Melanocyte of skin (primary cell): ENCODE data around the gene SUMO1. TPM values are rescaled to one million over a fixed set of nuclear protein-coding genes. Genes with fewer than 3 reads are reported as not detected.

Experiments used
- small RNA-seq, 2 donors: library from RNA; depleted of rRNA; stranded (forward); fragments of <200 nt; gene quantifications; one replicate each; pipeline ENCODE3, GENCODE V24; 2012
- total RNA-seq, 2 donors: library from RNA; depleted of rRNA; stranded (reverse); fragments of >200 nt; gene quantifications; 2 replicates each; pipeline ENCODE4 v1.2.3, GENCODE V29; 2012

The SUMO1 gene
- total RNA-seq = 100 to 1,000 TPM in 1 of 2 donors, 10 to 100 TPM in 1; 73.0 to 103 TPM

DNA sequence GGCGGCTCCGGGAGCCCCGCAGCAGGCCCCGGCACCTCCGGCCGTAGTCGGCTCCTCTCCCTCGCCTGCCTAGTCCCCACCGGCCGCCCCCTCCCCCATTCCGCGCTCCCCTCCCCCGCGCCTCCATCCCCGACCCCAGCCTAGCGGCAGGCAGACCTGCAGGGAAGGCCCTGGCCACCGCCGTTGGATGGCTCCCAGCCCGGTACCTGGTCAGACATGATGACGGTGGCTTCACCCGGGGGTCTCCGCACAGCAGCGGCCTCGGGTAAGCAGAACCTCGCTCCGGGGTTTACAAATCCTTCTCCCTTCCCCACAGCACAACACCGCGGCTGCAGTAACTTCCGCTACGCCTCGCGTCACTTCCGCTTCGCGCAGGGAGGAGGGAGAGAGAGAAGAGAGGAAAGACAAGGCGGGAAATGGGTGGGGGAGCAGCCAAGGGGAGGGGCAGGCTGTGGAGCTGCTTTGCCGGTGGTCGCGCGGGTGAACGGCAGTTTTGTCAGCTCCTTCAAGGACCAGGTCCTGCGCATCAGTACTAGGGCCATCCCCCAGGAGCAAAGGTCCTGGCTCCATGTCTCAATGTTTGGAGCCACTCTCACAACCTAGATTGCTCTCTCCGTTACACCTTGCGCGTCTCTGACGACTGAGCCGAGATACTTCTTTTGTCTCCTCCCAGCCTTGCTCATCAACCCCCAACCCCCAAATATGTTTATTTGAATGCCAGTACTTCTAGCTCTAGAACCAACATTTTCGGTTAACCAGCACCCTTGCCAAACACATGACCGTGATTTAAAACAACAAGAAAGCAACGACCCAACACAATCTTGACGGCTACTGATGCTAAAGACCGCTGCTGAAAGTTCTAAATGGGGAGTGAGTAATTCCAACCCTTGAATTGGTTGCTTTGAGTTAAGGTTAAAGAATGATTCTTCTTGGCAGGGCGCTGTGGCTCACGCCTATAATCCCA lies at the start of gene SUMO1:
Gene SUMO1, minus strand, starts transcription at position 364 of the 964 bp plus-strand sequence. Its CDS starts 146 bp downstream, at position 218.

DNA sequence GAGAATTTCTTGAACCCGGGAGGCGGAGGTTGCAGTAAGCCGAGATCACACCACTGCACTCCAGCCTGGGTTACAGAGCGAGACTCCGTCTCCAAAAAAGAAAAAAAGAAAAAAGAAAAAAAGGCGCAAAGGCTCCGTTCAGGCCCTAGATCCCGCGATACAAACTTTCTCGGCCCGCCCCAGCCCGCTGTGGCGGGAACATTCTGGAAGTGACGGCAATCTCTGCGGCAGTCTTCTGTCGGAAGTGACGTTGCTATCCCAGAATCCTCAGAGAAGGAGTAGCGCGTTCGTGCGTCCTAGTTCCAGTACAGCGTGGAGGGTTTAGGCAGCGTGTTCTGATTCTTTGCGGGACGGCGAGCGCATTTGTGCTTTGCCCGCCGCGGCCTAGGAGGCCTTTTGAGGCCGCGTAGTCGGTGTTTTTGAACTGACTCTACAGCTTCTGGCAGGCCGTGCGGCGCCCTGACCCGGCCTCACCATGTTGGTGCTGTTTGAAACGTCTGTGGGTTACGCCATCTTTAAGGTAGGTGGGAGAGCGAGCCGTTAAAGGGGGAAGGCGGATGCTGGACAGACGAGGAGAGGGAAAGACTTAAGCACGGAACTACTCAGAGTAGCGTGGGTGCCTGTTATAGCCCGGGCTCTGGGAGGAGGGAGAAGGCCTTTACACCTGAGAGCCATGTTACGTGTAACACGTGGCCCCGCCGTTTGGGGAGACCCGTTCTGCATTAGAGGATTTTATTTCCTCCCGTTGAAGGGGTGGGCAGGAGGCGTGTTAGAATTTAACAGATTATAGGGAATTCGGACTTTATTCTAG lies 27.3 kb upstream of the SUMO1 start, which contains the start of gene NOP58:
Gene NOP58, plus strand, starts transcription at position 297 of the 811 bp plus-strand sequence. Its CDS starts 179 bp downstream, at position 476.

Small RNAs within 50 kb of the gene (small RNA-seq; reads per million reads assigned to genes)
- gene AC079354.2 (0 reads per million in 2 donors), gene RF00575 (0 reads per million in 2 donors), gene SNORD70 (147 to 168 reads per million in 2 donors)

Other genes with a start within 250 kb of the SUMO1 start
- 1 to 10 TPM; 2.7 to 8.3 TPM for gene FZD7, start 204.7 kb downstream of the SUMO1 start, total RNA-seq
- gene KIAA2012, start 165.3 kb downstream of the SUMO1 start, total RNA-seq = not detected
- gene NOP58, start 27.2 kb upstream of the SUMO1 start, total RNA-seq = 10 to 100 TPM; 60.2 to 80.9 TPM
- gene BMPR2, start 137.7 kb upstream of the SUMO1 start, total RNA-seq = 10 to 100 TPM; 28.3 to 32.0 TPM